HG03354 (cell line): Measurements from ENCODE around the gene FOXP2.
"Not testable (repeated sequence)": the region's sequence is repeated elsewhere in the genome, so short reads cannot be mapped to it uniquely, and the experiment has no call there.

Experiments
- ATAC-seq: cut with Tn5 transposase; IDR thresholded peaks from one replicate; pipeline ENCODE4 v1.9.1; 2021; ENCODE audit warnings: mild to moderate bottlenecking; ENCODE audit not compliant: unreplicated experiment, poor library complexity, severe bottlenecking

FOXP2 gene

DNA sequence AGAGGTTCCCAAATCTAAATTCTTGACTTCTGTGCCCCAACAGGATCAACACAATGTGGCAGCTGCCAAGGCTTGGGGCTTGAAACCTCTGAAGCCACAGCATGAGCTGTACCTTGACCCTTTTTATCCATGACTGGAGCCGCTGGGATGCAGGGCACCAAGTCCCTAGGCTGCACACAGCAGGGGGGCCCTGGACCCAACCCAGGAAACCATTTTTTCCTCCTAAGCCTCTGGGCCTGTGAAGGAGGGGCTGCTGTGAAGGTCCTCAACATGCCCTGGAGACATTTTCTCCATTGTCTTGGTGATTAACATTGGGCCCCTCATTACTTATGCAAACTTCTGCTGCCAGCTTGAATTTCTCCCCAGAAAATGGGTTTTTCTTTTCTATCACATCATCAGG, 72.6 kb downstream of the FOXP2 start:
- ATAC-seq = no peak

DNA sequence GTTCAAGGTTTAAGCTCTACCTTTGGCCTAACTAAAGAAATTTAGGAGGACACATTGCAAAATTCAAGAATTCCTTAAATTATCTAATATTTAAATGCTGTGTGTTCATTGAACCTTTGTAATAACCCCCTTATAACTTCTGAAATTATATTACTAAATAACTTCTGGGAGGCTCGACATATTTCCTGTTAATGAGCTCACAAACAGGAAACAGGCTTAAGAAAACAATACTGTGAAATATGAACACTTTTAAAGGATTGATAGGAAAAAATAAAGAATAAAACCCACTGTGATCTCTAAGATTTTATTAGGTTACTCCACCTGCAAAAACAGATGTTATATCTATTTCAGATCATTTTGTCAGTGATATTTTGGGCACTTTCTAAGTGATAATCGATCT, 74.1 kb downstream of the FOXP2 start:
- no peak for ATAC-seq

DNA sequence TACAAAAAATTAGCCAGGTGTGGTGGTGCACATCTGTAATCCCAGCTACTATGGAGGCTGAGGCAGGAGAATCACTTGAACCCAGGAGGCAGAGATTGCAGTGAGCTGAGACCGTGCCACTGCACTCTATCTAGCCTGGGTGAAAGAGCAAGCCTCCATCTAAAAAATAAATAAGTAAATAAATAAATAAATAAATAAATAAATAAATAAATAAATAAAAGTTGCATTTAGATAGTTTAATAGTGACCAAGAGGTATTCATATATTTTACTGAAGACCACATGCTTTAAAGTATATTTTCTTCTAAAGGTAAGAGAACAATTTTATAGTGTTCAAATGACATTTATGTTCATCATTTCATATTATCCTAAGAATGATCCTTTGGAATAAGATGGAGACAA, 82.9 kb downstream of the FOXP2 start:
- ATAC-seq = not testable (repeated sequence)

DNA sequence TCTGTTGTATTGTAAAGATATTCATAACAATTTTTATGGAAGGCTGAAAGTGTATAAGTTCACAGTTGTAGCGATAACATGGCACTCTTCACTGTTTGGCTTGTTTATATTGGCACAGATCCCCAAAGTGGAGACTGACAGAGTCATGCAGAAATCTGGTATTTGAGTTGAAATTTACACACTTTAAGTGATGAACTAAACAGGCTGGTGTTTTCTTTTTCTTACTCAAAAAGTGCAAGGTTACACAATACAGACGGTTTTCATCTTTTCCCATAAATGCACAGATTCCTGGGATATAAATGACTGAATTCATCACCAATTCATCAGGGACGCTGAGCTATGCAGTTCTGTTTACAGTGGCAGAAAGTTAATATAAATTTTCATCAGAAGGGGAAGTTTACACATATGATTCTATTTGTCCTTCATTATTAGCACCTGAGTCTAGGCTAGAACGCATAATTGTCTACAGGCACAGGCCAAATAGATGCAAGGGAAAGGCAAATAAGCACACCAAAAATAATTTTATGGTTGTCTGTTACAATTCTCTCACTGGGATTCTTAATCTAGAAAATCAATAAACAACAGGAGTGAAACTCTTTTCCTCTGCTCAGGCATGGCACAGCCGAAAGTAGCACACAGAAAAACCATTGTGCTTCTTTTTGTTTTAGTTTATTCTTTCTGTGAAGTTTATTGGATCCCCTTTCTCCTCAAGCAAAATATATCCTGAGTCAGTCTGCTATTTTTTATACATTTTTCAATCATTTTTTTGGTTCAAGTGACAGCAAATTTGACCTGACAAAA, 88.0 kb downstream of the FOXP2 start:
- ATAC-seq = no peak

- no peak for ATAC-seq
Measured at GRCh38 chr7:114504586-114504985, 90.0 kb downstream of the FOXP2 start.

- ATAC-seq = no peak
Measured at GRCh38 chr7:114507381-114507780, 92.8 kb downstream of the FOXP2 start.

GRCh38 chr7:114508086-114508485, 93.5 kb downstream of the FOXP2 start:
- ATAC-seq = no peak

GRCh38 chr7:114510824-114511223, 96.2 kb downstream of the FOXP2 start:
- not testable (repeated sequence) for ATAC-seq

DNA sequence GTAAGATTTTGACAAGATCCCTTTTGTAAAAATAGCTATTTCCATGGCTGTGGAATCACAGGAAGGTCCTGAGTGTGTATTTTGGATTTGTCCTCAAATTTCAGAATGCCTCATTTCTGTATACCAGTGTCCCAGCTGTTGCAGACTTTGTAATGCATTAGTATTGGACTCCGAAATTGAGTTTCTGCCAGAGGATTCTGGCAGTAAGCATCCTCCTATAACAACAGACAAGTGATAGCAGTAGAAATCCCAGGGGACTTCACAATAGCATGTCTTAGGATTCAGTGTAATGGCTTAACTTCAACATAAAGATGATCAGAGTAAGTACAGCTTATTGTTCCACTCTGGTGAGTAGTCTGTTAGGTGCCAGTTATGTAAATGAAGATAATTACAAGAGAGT, 104.6 kb downstream of the FOXP2 start:
- ATAC-seq = no peak

DNA sequence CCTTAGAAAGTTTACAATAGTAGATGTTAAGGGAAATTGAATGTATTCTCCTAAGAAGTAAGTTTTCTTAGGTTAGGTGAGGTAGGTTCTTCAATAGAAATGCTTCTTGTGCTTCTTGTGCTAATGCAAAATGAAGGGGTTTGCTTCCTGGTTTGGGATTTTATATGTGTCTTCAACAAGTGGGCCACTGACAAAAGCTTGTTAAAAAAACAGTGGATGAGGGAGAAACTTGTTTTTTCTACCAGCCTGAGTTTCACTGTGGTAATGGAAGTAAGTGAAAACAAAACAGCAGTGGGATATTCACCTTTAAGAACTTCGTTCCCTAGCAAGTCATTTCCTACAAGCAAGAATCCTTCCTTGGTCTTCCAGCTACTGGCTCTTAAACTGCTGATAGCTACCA, 107.5 kb downstream of the FOXP2 start:
- no peak for ATAC-seq

GRCh38 chr7:114527589-114527988, 113.0 kb downstream of the FOXP2 start:
- ATAC-seq = no peak

DNA sequence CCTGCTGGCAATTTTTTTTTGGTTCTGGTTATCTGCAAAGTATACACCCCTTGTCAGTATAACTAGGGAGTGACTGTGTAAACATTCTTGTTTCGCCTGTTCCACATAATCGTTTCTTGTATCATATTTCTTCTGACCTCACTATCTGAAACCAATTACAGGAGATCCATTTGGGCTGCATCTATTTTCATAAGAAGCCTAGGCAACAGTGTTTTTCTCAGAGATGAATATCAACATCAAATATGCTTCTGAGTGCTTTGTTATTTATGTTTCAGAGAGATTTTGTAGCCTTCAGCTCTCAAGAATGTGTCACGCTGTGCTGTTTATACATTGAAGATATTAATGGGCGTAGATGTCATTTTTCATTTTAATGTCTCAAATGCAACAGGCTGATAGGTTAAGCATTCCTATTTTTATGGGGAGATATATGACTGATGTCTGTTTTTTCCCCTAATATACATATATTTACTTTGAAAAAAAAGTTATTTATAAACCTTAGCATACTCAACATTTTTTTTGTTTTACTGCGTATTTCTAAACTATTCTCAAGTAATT, 115.5 kb downstream of the FOXP2 start:
- no peak for ATAC-seq

DNA sequence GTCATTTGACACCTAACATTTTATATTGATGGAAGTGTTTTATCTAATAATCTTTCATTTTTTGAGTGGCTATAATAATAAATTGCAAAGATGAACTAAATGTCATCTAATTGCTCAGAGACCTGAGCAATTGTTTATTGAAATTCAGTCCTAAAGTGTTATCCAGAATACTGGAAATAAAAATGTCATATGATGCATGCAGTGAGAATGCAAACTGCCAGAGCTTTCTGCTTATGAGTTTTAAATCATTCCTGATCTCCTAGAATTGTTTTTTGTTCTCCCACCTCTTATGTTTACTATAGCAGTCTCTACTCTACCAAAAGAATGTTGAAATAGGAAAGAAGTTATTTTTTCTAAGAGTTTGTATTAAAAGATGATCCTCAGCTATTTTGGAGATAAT, 116.7 kb downstream of the FOXP2 start:
- ATAC-seq = no peak

DNA sequence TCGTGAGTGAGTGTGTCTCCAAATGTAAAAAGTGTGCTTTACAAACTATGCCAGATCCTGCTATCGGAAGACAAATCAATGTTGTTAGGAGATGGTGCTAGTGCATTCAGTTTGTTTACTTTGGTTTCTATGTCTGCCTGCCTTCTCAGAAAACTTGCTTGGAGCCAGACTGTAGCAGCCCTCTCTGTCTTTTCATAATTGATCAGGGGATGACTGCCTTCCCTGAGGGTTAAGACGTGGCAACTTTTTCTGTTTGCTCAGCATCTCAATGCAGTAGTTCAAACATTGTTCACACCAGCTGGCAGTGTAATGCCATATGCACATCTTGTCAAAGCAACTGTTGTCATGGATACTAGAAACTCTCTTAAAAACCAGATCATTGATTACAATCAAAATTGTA, 118.5 kb downstream of the FOXP2 start:
- no peak for ATAC-seq

- no peak for ATAC-seq
Measured at GRCh38 chr7:114534953-114535352, 120.3 kb downstream of the FOXP2 start.

DNA sequence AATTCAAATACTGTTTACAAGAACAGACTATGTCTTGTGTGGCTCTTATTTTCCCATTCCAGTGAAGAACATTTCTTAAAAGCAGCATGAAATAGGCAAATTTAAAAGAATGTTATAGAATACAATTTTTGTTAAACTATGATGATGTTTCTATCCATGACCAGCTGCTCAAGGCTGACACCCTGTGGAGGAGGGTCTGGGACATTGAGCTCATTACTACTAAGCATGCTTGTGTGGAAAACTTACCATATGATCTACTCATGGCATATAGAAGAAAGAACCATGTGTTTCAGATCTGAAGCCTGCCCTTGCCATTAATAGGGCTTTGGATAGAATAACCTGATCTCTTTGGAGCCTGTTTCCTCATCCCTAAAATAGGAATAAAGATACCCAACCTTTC, 125.0 kb downstream of the FOXP2 start:
- ATAC-seq = no peak

- ATAC-seq = no peak
Measured at GRCh38 chr7:114540291-114540690, 125.7 kb downstream of the FOXP2 start.

- ATAC-seq = not testable (repeated sequence)
Measured at GRCh38 chr7:114547346-114547745, 132.7 kb downstream of the FOXP2 start.

GRCh38 chr7:114548081-114548980, 133.7 kb downstream of the FOXP2 start:
- no peak for ATAC-seq

DNA sequence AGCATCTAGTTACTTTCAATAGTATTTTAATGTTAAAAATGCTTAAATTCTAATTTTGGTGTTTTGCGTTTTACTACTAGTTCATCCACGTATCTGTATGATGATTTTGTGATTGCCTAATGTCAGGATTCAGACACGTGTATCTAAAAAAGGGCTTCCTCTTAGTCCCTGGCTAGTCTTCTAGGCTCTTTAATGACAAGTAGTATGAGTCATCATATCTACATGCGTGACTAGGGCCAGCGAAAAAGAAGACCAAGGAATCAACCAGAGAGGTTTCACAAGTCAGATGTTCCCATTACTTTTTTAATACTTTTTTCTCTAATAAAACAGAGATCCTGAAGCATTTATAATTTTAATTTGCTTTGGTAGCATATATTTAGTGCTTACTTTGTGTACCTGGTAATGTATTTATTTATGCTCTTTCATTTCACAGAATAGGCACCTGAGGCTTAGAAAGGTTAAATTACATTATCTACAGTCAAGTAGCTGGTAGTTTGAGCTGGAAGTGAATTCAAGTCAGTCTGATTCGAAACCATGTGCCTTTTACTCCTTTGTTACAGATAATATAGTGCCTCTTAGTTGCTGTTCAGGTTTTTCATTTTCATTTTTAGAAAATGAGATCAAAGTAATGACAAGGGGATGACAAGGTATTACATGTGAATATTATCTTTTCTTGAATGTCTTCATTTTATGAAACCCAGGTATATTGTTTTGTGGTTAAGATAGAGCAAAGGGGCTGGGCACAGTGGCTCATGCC, 140.3 kb downstream of the FOXP2 start:
- ATAC-seq = peak; percentile 78
